ENCODE data around the gene OARD1. TPM values are rescaled to one million over a fixed set of nuclear protein-coding genes. Genes with fewer than 3 reads are reported as not detected.

Gene OARD1
- total RNA-seq, 4 donors from 2014 or later: 11.9 to 19.4 (median 16.5) TPM

- Histone ChIP-seq H3K4me1 (peaks cover 0 to 1% (median 0%) of the 10 kb centered on the region in 4 donors), H3K4me3 (no peak overlapping the region), H3K27me3 (no peaks in the 10 kb centered on the region), H3K36me3 (no peaks in the 10 kb centered on the region), H3K27ac (replicated peaks in 1 of 4) (no peak overlapping the region), H3K9me3 (no peaks in the 10 kb centered on the region)
- no peak for DNase-seq (ENCODE audit: extremely low spot score)
- TF ChIP-seq POLR2A (IDR thresholded peaks at IDR 0.05; ENCODE audit: low read depth) (no peak), CTCF (IDR thresholded peaks at IDR 0.05) (no peak), POLR2AphosphoS5 (IDR thresholded peaks at IDR 0.05) (no peak), EP300 (IDR thresholded peaks at IDR 0.05) (no peak)
- 100% methylated on average over 3 of the region's 3 CpGs for WGBS
- intact Hi-C loops (cut with DNase I): no loop called here
These were observed 29.0 kb downstream of the OARD1 start for GRCh38 chr6:41043151-41043550.

DNA sequence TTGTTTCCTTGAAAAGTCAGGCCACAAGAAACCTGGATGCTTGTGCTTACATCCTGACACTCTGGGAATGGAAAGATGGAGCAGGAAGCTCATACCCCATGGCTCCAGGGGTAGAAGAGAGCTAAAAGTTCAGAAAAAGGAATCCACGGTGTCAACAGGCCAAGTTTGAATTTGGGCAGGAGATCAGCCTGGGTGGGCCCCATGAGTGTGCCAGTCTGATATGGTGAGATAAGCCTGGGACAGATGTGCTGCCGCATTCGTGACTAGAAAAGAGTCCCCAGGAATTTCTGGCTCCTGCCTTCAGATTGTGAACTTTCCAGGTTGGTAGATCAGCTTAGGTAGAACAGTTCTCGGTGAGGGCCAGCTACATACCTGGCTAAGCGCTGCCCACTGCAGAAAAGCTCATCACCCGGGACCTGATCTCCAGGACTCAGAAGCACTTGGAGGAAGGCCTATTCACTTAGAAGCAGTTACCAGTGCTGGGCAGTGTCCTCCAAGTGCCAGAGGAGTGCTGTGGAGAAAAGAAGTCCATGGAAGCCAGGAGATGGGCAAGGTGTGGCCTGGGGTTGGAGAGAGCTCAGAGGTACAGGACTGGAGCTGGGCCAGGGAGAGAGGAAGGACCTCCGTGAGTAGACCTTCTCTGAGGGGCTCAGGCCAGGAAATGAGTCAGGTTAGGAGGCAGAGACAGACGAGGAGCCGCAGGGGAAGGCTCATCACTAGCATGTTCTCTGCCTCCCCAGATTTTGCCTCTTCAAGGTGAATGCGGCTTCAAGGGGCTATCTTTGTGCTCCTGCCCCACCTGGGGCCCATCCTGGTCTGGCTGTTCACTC is 29.7 kb downstream of the OARD1 start, which contains the start of gene TSPO2:
TSS of gene TSPO2 (plus strand) at position 242 of the 830 bp plus-strand sequence. CDS start at position 761, 519 bp downstream.
- no peaks in the 10 kb centered on the region for H3K36me3 ChIP-seq
- no peaks in the 10 kb centered on the region for H3K4me1 ChIP-seq
- DNase-seq (ENCODE audit: extremely low spot score): no peak
- WGBS: 87% methylated on average over 9 of the region's 10 CpGs
- no peaks in the 10 kb centered on the region for H3K9me3 ChIP-seq
- no peak within 1 kb of the TSS for H3K27ac ChIP-seq (replicated peaks in 1 of 4)
- no peak for TF ChIP-seq CTCF (IDR thresholded peaks at IDR 0.05)
- no peak for TF ChIP-seq POLR2A (IDR thresholded peaks at IDR 0.05; ENCODE audit: low read depth)
- no peak for TF ChIP-seq POLR2AphosphoS5 (IDR thresholded peaks at IDR 0.05)
- TF ChIP-seq EP300 (IDR thresholded peaks at IDR 0.05): no peak
- intact Hi-C loops (cut with DNase I): no loop called here
- no peaks in the 10 kb centered on the region for H3K27me3 ChIP-seq
- H3K4me3 ChIP-seq: no peak within 1 kb of the TSS

GRCh38 chr6:41040940-41041536 is 31.1 kb downstream of the OARD1 start:
- Histone ChIP-seq H3K27me3 (no peaks in the 10 kb centered on the region), H3K4me1 (no peaks in the 10 kb centered on the region), H3K27ac (replicated peaks in 1 of 4) (no peak overlapping the region), H3K4me3 (no peak overlapping the region), H3K9me3 (no peaks in the 10 kb centered on the region), H3K36me3 (no peaks in the 10 kb centered on the region)
- TF ChIP-seq EP300 (IDR thresholded peaks at IDR 0.05) (no peak), POLR2AphosphoS5 (IDR thresholded peaks at IDR 0.05) (no peak), POLR2A (IDR thresholded peaks at IDR 0.05; ENCODE audit: low read depth) (no peak), CTCF (IDR thresholded peaks at IDR 0.05) (no peak)
- 88% methylated on average over 1 of the region's 1 CpG for WGBS
- no peak for DNase-seq (ENCODE audit: extremely low spot score)
- intact Hi-C loops (cut with DNase I): no loop called here

DNA sequence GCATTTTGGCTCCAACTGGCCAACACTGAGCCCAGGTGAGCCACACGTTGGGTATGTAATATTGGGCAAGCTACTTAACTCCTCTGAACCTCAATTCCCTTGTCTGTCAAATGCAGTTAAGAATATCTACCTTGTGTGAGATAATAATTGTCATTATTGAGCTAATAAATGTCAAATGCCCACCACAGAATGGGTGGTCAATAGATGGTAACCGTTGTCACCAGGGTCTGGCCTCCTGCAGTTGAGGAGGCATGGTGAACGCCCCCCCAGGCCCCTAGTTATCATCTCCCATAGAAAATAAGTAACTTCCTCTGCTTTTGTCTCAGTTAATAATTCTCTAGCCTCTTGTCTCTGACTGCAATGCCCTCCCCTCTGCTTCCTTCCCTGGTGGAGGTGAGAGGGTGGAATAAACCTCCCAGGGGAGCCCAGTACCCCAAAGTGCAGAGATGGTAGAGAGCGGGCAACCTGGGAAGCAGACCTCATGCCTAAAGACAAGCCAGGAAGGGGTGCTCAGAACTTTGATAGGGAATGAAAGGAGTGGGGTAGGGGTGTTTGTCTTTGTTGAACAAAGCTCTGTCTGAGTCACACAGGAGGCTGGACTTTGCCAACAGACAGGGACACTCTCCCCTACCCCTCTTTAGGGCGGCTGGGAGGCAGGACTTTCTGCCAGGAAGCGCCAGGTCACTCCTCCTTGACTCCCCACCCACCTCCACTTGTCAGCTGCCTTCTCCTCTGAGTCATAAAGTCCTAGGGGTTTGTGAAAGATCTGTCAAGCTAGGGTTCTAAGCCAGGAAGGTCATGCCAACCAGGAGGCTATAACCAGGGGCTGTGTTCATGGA is 31.8 kb downstream of the OARD1 start:
- 76% methylated on average over 5 of the region's 6 CpGs for WGBS
- TF ChIP-seq POLR2A (IDR thresholded peaks at IDR 0.05; ENCODE audit: low read depth) (no peak), EP300 (IDR thresholded peaks at IDR 0.05) (no peak), POLR2AphosphoS5 (IDR thresholded peaks at IDR 0.05) (no peak), CTCF (IDR thresholded peaks at IDR 0.05) (no peak)
- no peaks in the 10 kb centered on the region for H3K4me1 ChIP-seq
- no peak overlapping the region for H3K27ac ChIP-seq (replicated peaks in 1 of 4)
- H3K27me3 ChIP-seq: no peaks in the 10 kb centered on the region
- DNase-seq (ENCODE audit: extremely low spot score): no peak
- intact Hi-C loops (cut with DNase I): no loop called here
- H3K36me3 ChIP-seq: no peaks in the 10 kb centered on the region
- H3K9me3 ChIP-seq: no peaks in the 10 kb centered on the region
- no peak overlapping the region for H3K4me3 ChIP-seq

Measured in esophagus muscularis mucosa (tissue), 4 donors.